Measurements from ENCODE around the gene KIF2C. TPM values are rescaled to one million over a fixed set of nuclear protein-coding genes. Genes with fewer than 3 reads are reported as not detected.

Gene KIF2C
- total RNA-seq, 1 experiment from 2014 or later = 98.7 TPM

DNA sequence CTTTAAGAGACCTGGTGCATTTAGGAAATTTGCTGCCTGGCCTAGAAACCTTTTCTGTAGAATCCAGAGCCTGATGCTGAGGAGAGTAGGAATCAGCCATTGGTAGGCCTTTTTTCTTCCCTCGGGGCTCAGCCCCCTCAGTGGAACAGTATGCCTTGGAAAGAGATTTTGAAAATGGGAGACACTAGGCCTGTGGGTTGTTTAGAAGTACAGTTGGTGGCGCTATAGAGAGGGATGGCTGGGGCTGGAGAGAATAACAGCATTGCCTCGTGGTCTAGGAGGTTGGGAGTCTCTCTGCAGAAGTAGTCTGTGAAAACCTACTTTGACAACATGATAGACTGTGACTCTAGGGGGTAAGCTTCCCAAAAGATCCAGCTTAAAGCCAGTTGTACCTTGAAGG is 8.2 kb downstream of the KIF2C start:
- no peak overlapping the region for H3K4me3 ChIP-seq (ENCODE audit: low read length)
- H3K27ac ChIP-seq (ENCODE audit: low read length) = no peak overlapping the region
- H3K4me1 ChIP-seq (ENCODE audit: insufficient read depth, low read length) = peaks cover 1% of the 10 kb centered on the region
- H4K20me1 ChIP-seq (ENCODE audit: low read length) = no peaks in the 10 kb centered on the region; the same call in 1 of the 2 replicates
- no peaks in the 10 kb centered on the region for H3K9me2 ChIP-seq (replicated peaks; ENCODE audit: low read length)
- peak; percentile 20; the same call in 1 of the 2 replicates for TF ChIP-seq CTCF (conservative IDR thresholded peaks at IDR 0.05; ENCODE audit: low read depth, low read length)
- no peak for TF ChIP-seq EZH2phosphoT487 (IDR thresholded peaks at IDR 0.05; ENCODE audit: borderline replicate concordance, low read length)
- ChIA-PET POLR2A (ENCODE audit: unreplicated experiment) (no interaction called here), CTCF (no interaction called here)
- H3K9me3 ChIP-seq (ENCODE audit: low read length) = no peaks in the 10 kb centered on the region
- no TSS peak for BruUV-seq (replicated peaks)
- H3F3A ChIP-seq (ENCODE audit: low read length, unreplicated experiment) = no peaks in the 10 kb centered on the region
- ATAC-seq = no peak
- H3K4me2 ChIP-seq (ENCODE audit: low read length) = no peak overlapping the region
- H2AFZ ChIP-seq (ENCODE audit: low read length) = no peak overlapping the region
- intact Hi-C loops (cut with micrococcal nuclease) = no loop called here
- peaks cover 34% of the 10 kb centered on the region for H3K79me2 ChIP-seq (ENCODE audit: low read length)
- DNase-seq = no peak
- H3K9ac ChIP-seq (ENCODE audit: low read length) = no peak overlapping the region
- H3K27me3 ChIP-seq (ENCODE audit: low read length) = no peaks in the 10 kb centered on the region
- H3K36me3 ChIP-seq (ENCODE audit: low read depth, low read length) = peaks cover 41% of the 10 kb centered on the region

DNA sequence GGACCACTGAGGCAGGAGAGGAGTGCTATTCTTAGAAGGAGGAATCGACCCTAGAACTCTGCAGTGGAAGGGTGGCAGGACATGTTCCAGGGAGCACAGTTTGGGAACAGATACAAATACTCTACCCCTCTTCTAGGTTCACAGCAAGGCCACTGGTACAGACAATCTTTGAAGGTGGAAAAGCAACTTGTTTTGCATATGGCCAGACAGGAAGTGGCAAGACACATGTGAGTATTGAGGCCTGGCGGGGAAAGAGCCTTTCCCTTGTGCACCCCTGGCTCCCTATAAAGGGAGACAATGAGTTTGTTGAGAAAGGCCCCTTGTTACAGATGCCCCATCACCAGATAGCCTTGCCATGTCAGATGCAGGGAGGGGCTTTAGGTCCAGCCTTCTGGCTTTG is 17.8 kb downstream of the KIF2C start:
- Histone ChIP-seq H3K4me2 (ENCODE audit: low read length) (no peak overlapping the region), H3K27me3 (ENCODE audit: low read length) (no peaks in the 10 kb centered on the region), H3K9me2 (replicated peaks; ENCODE audit: low read length) (no peaks in the 10 kb centered on the region), H3K36me3 (ENCODE audit: low read depth, low read length) (peaks cover 83% of the 10 kb centered on the region), H3K9ac (ENCODE audit: low read length) (no peak overlapping the region), H3K9me3 (ENCODE audit: low read length) (no peaks in the 10 kb centered on the region), H3K4me3 (ENCODE audit: low read length) (no peak overlapping the region), H3K4me1 (ENCODE audit: insufficient read depth, low read length) (no peaks in the 10 kb centered on the region), H4K20me1 (ENCODE audit: low read length) (no peaks in the 10 kb centered on the region), H2AFZ (ENCODE audit: low read length) (no peak overlapping the region), H3F3A (ENCODE audit: low read length, unreplicated experiment) (no peaks in the 10 kb centered on the region), H3K79me2 (ENCODE audit: low read length) (no peaks in the 10 kb centered on the region), H3K27ac (ENCODE audit: low read length) (no peak overlapping the region)
- POLR2A ChIA-PET (ENCODE audit: unreplicated experiment) = no interaction called here
- ATAC-seq = no peak
- DNase-seq = no peak
- CTCF ChIA-PET = no interaction called here
- intact Hi-C loops (cut with micrococcal nuclease) = no loop called here
- no peak for TF ChIP-seq CTCF (conservative IDR thresholded peaks at IDR 0.05; ENCODE audit: low read depth, low read length)
- TF ChIP-seq EZH2 (IDR thresholded peaks at IDR 0.05; ENCODE audit: low read length, unreplicated experiment) = no peak
- TF ChIP-seq EZH2phosphoT487 (IDR thresholded peaks at IDR 0.05; ENCODE audit: borderline replicate concordance, low read length) = no peak
- BruUV-seq (replicated peaks) = no TSS peak

GRCh38 chr1:44759077-44759476 is 19.4 kb downstream of the KIF2C start:
- H3K27ac ChIP-seq (ENCODE audit: low read length) = no peak overlapping the region
- no peaks in the 10 kb centered on the region for H3K9me2 ChIP-seq (replicated peaks; ENCODE audit: low read length)
- no peaks in the 10 kb centered on the region for H4K20me1 ChIP-seq (ENCODE audit: low read length)
- H3K79me2 ChIP-seq (ENCODE audit: low read length) = no peaks in the 10 kb centered on the region
- no peak overlapping the region for H3K4me3 ChIP-seq (ENCODE audit: low read length)
- ATAC-seq (no peak), DNase-seq (no peak)
- H3K9ac ChIP-seq (ENCODE audit: low read length) = no peak overlapping the region
- H3F3A ChIP-seq (ENCODE audit: low read length, unreplicated experiment) = no peaks in the 10 kb centered on the region
- no peaks in the 10 kb centered on the region for H3K27me3 ChIP-seq (ENCODE audit: low read length)
- H3K4me1 ChIP-seq (ENCODE audit: insufficient read depth, low read length) = no peaks in the 10 kb centered on the region
- H3K4me2 ChIP-seq (ENCODE audit: low read length) = no peak overlapping the region
- BruUV-seq (replicated peaks) = no TSS peak
- POLR2A ChIA-PET (ENCODE audit: unreplicated experiment) = no interaction called here
- peaks cover 85% of the 10 kb centered on the region for H3K36me3 ChIP-seq (ENCODE audit: low read depth, low read length)
- no peak for TF ChIP-seq EZH2 (IDR thresholded peaks at IDR 0.05; ENCODE audit: low read length, unreplicated experiment)
- no peak for TF ChIP-seq CTCF (conservative IDR thresholded peaks at IDR 0.05; ENCODE audit: low read depth, low read length)
- TF ChIP-seq EZH2phosphoT487 (IDR thresholded peaks at IDR 0.05; ENCODE audit: borderline replicate concordance, low read length) = no peak
- no peaks in the 10 kb centered on the region for H3K9me3 ChIP-seq (ENCODE audit: low read length)
- intact Hi-C loops (cut with micrococcal nuclease) = no loop called here
- CTCF ChIA-PET = no interaction called here
- no peak overlapping the region for H2AFZ ChIP-seq (ENCODE audit: low read length)
